Duodenal mucosa (tissue), 2 donors: Measurements from ENCODE around the gene TRIM15.
"Not testable (repeated sequence)": the region's sequence is repeated elsewhere in the genome, so short reads cannot be mapped to it uniquely, and the experiment has no call there.

Experiments used
- H3K27ac ChIP-seq: one replicate; pipeline ENCODE4 v1.7.0; 2013; ENCODE audit warnings: low read depth, low read length
- H3K27me3 ChIP-seq, 2 donors: one replicate each; pipeline ENCODE4 v1.7.0; 2013; ENCODE audit warnings: low read length in 2 of 2, control low read depth in 1 of 2; ENCODE audit not compliant: insufficient read depth in 2 of 2, control insufficient read depth in 1 of 2
- H3K36me3 ChIP-seq, 2 donors: one replicate each; pipeline ENCODE4 v1.7.0; 2013; ENCODE audit warnings: low read length in 2 of 2, control low read depth in 1 of 2; ENCODE audit not compliant: insufficient read depth in 2 of 2, control insufficient read depth in 1 of 2
- H3K4me1 ChIP-seq, 2 donors: one replicate each; pipeline ENCODE4 v1.7.0; 2013; ENCODE audit warnings: low read length in 2 of 2, control low read depth in 1 of 2; ENCODE audit not compliant: insufficient read depth in 2 of 2, control insufficient read depth in 1 of 2
- H3K4me3 ChIP-seq, 2 donors: one replicate each; pipeline ENCODE4 v1.7.0; 2013; ENCODE audit warnings: low read length in 2 of 2, low read depth in 1 of 2
- H3K9ac ChIP-seq, 2 donors: one replicate each; pipeline ENCODE4 v1.7.0; 2013; ENCODE audit warnings: low read length in 2 of 2, low read depth in 1 of 2
- H3K9me3 ChIP-seq, 2 donors: one replicate each; pipeline ENCODE4 v1.7.0; 2013; ENCODE audit warnings: low read length in 2 of 2, control low read depth in 1 of 2; ENCODE audit not compliant: control insufficient read depth in 1 of 2

The TRIM15 gene

DNA sequence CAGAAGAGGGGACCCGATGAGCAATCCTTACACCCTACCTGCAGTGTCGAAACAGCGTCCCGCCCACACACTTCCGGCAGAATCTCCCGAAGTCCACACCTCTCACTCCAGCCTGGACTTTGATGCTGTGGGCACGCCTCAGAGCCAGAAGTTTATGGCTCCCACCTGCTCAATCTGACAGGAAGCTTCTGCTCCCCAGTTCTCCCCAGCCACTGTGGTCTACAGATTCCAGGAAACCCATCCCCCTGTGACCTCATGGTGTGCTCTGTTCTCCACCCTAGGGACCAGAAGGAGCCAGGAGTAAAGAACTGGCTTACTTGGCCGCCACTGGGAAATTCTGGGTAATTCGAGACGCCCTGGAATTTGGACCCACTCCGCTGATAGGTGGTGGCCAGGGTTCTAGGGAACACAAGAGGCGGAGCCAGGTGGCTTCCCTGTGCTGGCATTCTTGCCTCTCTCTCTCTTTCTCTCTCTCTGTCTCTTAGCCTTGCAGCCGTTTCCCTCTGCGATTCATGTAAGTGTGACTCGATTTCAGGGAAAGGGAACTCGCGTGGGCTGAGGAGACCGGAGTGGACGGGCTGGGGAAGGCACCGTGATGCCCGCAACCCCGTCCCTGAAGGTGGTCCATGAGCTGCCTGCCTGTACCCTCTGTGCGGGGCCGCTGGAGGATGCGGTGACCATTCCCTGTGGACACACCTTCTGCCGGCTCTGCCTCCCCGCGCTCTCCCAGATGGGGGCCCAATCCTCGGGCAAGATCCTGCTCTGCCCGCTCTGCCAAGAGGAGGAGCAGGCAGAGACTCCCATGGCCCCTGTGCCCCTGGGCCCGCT, at the start of gene TRIM15:
TRIM15 (plus strand) TSS at position 457 of the 828 bp plus-strand sequence; CDS start at position 596, 139 bp downstream.
- Histone ChIP-seq H3K9ac (peak within 1 kb of the TSS; percentile 88 to 95), H3K4me1 (peaks cover 0 to 4% of the 10 kb centered on the region in 2 donors), H3K9me3 (no peaks in the 10 kb centered on the region), H3K27me3 (peaks cover 0 to 3% of the 10 kb centered on the region in 2 donors), H3K4me3 (peak within 1 kb of the TSS; percentile 85 to 88), H3K27ac (peak within 1 kb of the TSS; percentile 71), H3K36me3 (peaks cover 0 to 17% of the 10 kb centered on the region in 2 donors)

DNA sequence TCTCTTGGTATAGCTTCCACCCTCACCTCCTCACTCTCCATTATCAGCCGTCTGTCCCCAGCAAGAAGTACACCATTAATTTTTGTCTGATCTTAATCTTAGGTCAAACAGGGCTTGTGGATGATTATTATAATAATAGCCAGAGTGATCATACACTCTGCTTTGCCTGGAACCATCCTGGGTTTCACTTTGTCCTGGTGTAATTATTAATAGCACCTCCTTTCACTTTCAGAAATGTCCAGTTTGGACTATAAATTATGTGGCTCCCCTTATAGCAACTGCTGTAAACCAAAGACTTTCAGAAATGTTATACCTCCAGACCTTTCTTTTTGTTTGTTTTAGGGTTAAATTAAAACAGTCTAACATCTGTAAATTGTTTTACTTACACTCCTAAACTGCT, 49.5 kb upstream of the TRIM15 start:
- Histone ChIP-seq H3K9me3 (no peaks in the 10 kb centered on the region), H3K4me3 (peak overlapping the region; percentile 41 to 77), H3K36me3 (no peaks in the 10 kb centered on the region), H3K27ac (peak overlapping the region; percentile 75), H3K4me1 (peaks cover 18 to 24% of the 10 kb centered on the region in 2 donors), H3K27me3 (peaks cover 0 to 7% of the 10 kb centered on the region in 2 donors), H3K9ac (peak overlapping the region in 1 of 2 donors; percentile 59)

DNA sequence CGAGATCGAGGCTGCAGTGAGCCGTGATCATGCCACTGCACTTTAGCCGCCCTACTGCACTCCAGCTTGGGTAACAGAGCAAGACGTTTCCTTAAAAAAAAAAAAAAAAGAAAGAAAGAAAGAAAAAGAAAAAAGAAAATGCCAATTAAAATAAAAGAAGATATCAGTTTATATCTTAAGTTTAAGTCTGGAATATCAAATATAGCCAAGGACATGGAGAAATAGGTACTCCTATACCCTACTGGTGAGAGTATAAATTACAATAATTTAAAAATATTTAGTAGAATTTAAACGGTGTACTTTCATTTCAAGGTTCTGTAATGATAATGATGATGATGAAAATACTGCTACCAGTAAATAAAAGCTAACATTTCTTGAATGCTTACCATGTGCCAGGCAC, 46.6 kb upstream of the TRIM15 start:
- H3K9ac ChIP-seq: no peak overlapping the region
- peaks cover 26 to 34% of the 10 kb centered on the region in 2 donors for H3K4me1 ChIP-seq
- no peaks in the 10 kb centered on the region for H3K36me3 ChIP-seq
- no peak overlapping the region for H3K27ac ChIP-seq
- H3K27me3 ChIP-seq: peaks cover 0 to 7% of the 10 kb centered on the region in 2 donors
- H3K9me3 ChIP-seq: no peaks in the 10 kb centered on the region
- no peak overlapping the region for H3K4me3 ChIP-seq

DNA sequence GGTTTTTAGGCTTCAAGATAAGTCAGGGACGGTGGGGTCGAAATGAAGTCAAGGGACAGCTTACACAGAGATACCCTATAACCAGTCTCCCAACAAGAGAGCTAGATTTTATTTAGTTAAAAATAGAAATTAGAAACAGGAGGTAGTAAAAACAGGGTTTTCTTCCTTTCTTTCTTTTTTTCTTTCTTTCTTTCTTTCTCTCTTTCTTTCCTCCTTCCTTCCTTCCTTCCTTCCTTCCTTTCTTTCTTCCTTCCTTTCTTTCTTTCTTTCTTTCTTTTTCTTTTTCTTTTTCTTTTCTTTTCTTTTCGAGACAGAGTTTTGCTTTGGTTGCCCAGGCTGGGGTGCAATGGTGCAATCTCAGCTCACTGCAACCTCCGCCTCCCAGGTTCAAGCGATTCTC, 44.7 kb upstream of the TRIM15 start:
- not testable (repeated sequence) for H3K27ac ChIP-seq, H3K36me3 ChIP-seq, H3K27me3 ChIP-seq, H3K4me3 ChIP-seq, H3K9ac ChIP-seq, H3K9me3 ChIP-seq
- peaks cover 12 to 22% of the 10 kb centered on the region in 2 donors for H3K4me1 ChIP-seq

DNA sequence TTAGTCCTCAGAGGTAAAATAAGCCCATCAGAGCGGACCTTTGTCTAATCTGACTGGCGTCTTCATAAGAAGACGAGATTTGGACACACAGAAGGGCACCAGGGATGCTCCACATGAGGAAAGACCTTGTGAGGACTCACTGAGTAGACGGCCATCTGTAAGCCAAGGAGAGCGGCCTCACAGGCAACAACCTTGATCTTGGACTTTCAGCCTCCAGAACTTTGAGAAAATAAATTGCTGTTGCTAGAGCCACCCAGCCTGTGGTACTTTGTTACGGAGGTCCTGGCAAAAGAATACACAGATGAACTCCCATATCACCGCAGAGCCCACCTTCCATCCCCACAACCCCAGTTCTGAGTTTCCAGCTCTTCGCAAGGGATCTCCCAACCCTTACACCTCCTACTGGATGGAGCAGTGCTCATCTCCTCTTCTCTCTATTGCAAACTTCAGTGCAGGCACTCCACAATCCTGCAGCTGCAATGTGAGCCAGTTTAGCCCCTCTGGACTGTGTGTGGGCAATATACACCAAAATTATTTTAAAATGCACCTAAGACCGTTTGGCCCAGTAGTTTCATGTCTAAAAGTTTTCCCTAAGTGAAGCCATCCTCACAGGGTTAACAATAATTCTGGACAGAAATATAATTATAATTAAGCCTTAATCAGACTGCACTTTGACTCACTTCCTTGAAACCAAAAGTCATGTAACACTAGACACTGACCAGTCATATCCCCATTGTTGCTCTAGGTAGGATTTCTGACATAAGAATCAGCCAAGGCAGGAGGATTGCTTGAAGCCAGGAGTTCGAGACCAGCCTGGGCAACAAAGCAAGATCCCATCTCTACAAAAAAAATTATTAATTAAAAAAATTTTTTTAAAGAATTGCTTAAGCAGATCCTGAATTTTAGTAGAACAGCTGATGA, 41.6 kb upstream of the TRIM15 start:
- Histone ChIP-seq H3K27ac (no peak overlapping the region), H3K36me3 (no peaks in the 10 kb centered on the region), H3K4me1 (peaks cover 13 to 20% of the 10 kb centered on the region in 2 donors), H3K4me3 (no peak overlapping the region), H3K27me3 (no peaks in the 10 kb centered on the region), H3K9ac (no peak overlapping the region), H3K9me3 (no peaks in the 10 kb centered on the region)

DNA sequence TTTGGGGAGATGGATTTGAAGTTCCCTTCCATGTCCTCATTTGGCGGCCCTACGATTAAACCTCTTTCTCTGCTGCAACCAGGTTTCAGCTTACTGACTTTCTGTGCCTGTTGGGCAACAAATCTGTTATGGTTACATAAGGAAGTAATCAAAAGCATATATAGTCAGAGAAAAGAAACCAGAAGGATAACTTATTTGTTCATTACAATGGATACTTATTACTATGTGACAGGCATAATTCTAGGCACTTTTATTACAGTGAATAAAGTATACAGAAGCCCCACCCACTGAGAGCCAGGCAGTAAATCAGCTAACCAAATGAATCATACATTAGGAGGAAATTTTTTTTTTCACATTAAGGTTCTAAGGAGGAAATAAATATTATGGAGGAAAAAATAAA, 40.8 kb upstream of the TRIM15 start:
- H3K36me3 ChIP-seq: no peaks in the 10 kb centered on the region
- H3K4me3 ChIP-seq: no peak overlapping the region
- no peaks in the 10 kb centered on the region for H3K9me3 ChIP-seq
- peaks cover 13 to 20% of the 10 kb centered on the region in 2 donors for H3K4me1 ChIP-seq
- peak overlapping the region; percentile 24 for H3K27ac ChIP-seq
- no peaks in the 10 kb centered on the region for H3K27me3 ChIP-seq
- no peak overlapping the region for H3K9ac ChIP-seq

DNA sequence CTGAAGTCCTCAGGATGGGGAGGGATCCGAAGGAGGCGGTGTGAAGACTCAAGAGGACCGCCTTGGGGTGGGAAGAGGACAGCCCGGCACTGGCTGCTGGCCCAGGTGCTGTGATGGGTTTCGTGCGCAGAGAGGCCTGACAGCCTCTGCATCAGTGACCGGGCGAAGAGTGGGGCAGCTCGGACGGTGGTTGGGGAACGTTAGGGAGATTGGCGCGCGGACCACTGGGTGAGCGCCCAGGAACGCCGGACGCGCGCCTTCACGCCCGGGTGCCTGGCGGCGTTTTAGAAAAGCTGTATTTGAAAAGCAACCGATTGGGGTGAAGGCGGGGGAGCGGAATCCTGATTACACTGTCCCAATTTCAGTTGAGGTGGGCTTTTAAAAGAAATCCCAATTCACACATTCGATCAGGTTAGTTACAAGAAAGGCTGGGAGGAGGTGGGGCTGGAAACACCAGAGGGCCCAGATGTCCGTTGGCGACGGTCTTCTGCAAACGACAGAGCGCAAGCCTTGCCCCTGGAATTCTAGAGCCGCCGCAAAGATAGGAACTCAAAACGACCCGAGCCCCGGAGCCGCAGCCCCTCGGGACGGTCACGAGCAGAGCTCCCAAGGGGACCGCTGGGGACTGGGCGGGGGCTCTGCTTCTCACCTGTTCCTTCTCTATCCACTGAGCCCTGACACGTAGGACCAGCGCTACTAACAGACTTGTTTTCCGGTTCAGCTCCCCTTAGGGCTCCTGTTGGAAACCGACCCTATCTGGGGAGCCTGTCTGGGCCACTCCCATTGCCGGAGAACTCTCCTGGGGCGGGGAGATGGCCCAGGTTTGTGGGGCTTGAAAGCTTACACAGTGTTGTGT, 35.9 kb upstream of the TRIM15 start:
- no peaks in the 10 kb centered on the region for H3K36me3 ChIP-seq
- peaks cover 23% of the 10 kb centered on the region in 2 donors for H3K4me1 ChIP-seq
- H3K9me3 ChIP-seq: no peaks in the 10 kb centered on the region
- H3K27ac ChIP-seq: no peak overlapping the region
- peaks cover 4 to 9% of the 10 kb centered on the region in 2 donors for H3K27me3 ChIP-seq
- H3K4me3 ChIP-seq: no peak overlapping the region
- no peak overlapping the region for H3K9ac ChIP-seq

DNA sequence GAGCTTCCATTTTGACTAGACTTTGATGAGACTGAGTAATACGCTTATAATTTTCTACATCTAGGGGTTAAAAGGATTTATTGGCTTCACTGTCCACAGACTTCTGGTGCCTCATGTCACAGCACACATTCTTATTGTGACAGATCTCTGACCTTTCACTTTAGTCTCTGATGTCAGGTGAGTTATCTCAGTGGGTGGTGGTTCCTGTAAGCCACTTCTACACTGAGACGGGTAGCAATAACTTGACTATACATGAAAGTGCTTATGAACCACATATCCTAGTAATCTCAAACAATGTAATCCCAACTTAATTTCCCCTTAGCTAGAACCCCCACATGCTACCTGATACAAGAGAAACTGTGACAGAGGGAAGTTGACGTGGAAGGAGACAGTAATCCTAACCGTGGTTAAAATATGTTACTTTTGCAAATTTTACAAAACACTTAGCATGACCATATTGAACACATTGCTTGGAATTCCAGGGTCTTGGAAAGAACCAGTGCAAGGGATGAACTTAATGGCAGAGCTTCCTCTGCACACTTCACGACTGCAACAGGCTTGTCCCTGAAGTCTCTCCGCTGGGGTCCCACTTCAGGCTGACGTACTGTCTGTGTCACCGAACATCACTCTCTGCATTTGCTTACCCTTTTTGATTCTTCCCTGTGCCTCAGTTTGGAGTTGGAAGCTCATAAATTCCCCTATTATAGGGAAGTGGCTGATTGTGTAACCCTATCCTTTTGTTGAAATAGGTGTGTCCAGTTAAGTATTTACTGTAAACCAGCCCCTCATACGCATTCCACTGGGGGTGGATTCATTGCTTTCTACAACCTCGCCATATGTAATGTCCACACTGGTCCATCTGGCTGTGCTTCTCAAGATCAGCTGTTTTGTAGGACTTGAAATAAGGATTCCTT, 33.8 kb upstream of the TRIM15 start:
- Histone ChIP-seq H3K4me3 (peak overlapping the region in 1 of 2 donors; percentile 18), H3K9me3 (no peaks in the 10 kb centered on the region), H3K9ac (no peak overlapping the region), H3K27ac (no peak overlapping the region), H3K27me3 (peaks cover 4 to 12% of the 10 kb centered on the region in 2 donors), H3K4me1 (peaks cover 18 to 19% of the 10 kb centered on the region in 2 donors), H3K36me3 (no peaks in the 10 kb centered on the region)

DNA sequence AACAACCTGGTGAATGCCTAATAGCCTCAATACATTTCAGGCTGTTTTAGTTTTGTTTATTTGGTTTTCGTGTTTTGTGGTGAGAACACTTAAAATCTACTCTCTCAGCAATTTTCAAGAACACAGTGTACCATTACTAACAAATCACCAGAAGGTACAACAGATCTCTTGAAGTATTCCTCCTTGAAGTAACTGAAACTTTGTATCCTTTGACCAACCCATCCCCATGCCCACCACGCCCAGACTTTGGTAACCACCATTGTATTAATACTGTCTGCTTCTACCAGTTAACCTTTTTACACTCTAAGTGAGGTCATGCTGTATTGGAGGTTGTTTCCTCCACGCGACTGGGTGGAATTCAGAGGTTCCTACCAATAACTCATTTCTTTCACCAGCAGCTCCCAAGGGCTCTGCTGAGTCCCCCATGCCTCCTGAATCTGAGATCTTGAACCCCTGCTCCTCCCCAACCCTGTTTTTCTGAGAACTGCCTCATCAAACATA, 33.1 kb upstream of the TRIM15 start:
- Histone ChIP-seq H3K9me3 (no peaks in the 10 kb centered on the region), H3K4me1 (peaks cover 18 to 20% of the 10 kb centered on the region in 2 donors), H3K27ac (no peak overlapping the region), H3K36me3 (no peaks in the 10 kb centered on the region), H3K4me3 (peak overlapping the region in 1 of 2 donors; percentile 4), H3K27me3 (peaks cover 4 to 13% of the 10 kb centered on the region in 2 donors), H3K9ac (no peak overlapping the region)
